GM19099 (cell line): Measurements from ENCODE around the gene PDP2.

Source experiments
- POLR2A ChIP-seq: IDR thresholded peaks from 3 replicates; pipeline ENCODE4 v1.6.1; 2011; ENCODE audit warnings: low read depth; ENCODE audit not compliant: insufficient read length; ENCODE audit errors: extremely low read depth

The PDP2 gene

GRCh38 chr16:66927918-66928649 lies 47.8 kb downstream of the PDP2 start:
- TF ChIP-seq POLR2A, result no peak

GRCh38 chr16:66928702-66929388 lies 48.5 kb downstream of the PDP2 start:
- TF ChIP-seq POLR2A, result no peak

GRCh38 chr16:66930189-66930588 lies 49.9 kb downstream of the PDP2 start:
- no peak for TF ChIP-seq POLR2A

GRCh38 chr16:66931665-66932064 lies 51.4 kb downstream of the PDP2 start:
- no peak for TF ChIP-seq POLR2A

GRCh38 chr16:66932076-66932475 lies 51.8 kb downstream of the PDP2 start:
- no peak for TF ChIP-seq POLR2A

- no peak for TF ChIP-seq POLR2A
Measured at GRCh38 chr16:66933776-66934137, 53.4 kb downstream of the PDP2 start.

- peak; percentile 85 for TF ChIP-seq POLR2A
Measured at GRCh38 chr16:66934138-66934838, 54.0 kb downstream of the PDP2 start, which contains the start of gene CIAO2B. TSS of gene CIAO2B (minus strand) at chr16:66934402. CDS start at chr16:66934364, 38 bp downstream.

- no peak for TF ChIP-seq POLR2A
Measured at GRCh38 chr16:66935314-66936011, 55.1 kb downstream of the PDP2 start, which contains the start of gene CES2. TSS of gene CES2 (plus strand) at chr16:66935516. CDS start at chr16:66935636, 120 bp downstream.

GRCh38 chr16:66936462-66936861 lies 56.1 kb downstream of the PDP2 start:
- no peak for TF ChIP-seq POLR2A

- no peak for TF ChIP-seq POLR2A
Measured at GRCh38 chr16:66936889-66937554, 56.7 kb downstream of the PDP2 start.

- no peak for TF ChIP-seq POLR2A
Measured at GRCh38 chr16:66937725-66938337, 57.5 kb downstream of the PDP2 start.

- no peak for TF ChIP-seq POLR2A
Measured at GRCh38 chr16:66939366-66939765, 59.1 kb downstream of the PDP2 start.

GRCh38 chr16:66940236-66940635 lies 59.9 kb downstream of the PDP2 start:
- no peak for TF ChIP-seq POLR2A
